Lower leg skin (tissue), 4 donors: Measurements from ENCODE around the gene FKBP4. TPM values are rescaled to one million over a fixed set of nuclear protein-coding genes. Genes with fewer than 3 reads are reported as not detected.

Source experiments
- DNase-seq, 2 donors: peaks; one replicate each; pipeline ENCODE4 v3.0.0-alpha.2; 2019; ENCODE audit warnings: low spot score in 2 of 2
- H3K4me3 ChIP-seq: fragments of 200-600 bp; sonication (generic); 2 replicates; pipeline ENCODE4 v1.5.1; 2017; ENCODE audit warnings: mild to moderate bottlenecking, low read depth; ENCODE audit not compliant: poor library complexity, severe bottlenecking
- CTCF ChIP-seq, 3 donors: fragments of 450-650 bp; IDR thresholded peaks; one replicate each; pipeline ENCODE4 v1.5.1; 2016; ENCODE audit warnings: antibody characterized with exemption in 3 of 3, mild to moderate bottlenecking in 3 of 3, moderate library complexity in 2 of 3
- POLR2A ChIP-seq, 2 donors: fragments of 450-650 bp; IDR thresholded peaks; one replicate each; pipeline ENCODE4 v1.6.1; 2016 to 2017; ENCODE audit warnings: antibody characterized with exemption in 2 of 2, mild to moderate bottlenecking in 1 of 2, moderate library complexity in 1 of 2
- WGBS, 2 donors: methylation state at CpG; one replicate each; pipeline ENCODE4 v1.1.5; 2018; 5-methylcytosine and 5-hydroxymethylcytosine counted together
- intact Hi-C: fragments of 100-400 bp; cut with DNase I; formaldehyde crosslinking; loops from one replicate; pipeline ENCODE4 v1.15.0; 2023; ENCODE audit warnings: low total_unique reads
- total RNA-seq, 4 donors: library from RNA; depleted of rRNA; stranded (reverse); fragments of >200 nt; gene quantifications; one replicate each; pipeline ENCODE4 v1.1.0, GENCODE V29; 2016

FKBP4 gene
- total RNA-seq, 4 donors from 2014 or later: 43.1 to 65.0 (median 50.2) TPM

GRCh38 chr12:2783936-2784600, 10.7 kb upstream of the FKBP4 start:
- DNase-seq: peak in 1 of 2 donors; percentile 91
- intact Hi-C loops: no loop called here
- WGBS, 2 donors: 14 to 16% methylated on average over 25 of the region's 25 CpGs
- no peak overlapping the region for H3K4me3 ChIP-seq
- TF ChIP-seq POLR2A (IDR thresholded peaks at IDR 0.05) (no peak), CTCF (IDR thresholded peaks at IDR 0.05) (peak in 1 of 3 donors; percentile 33)

GRCh38 chr12:2785017-2785416, 9.8 kb upstream of the FKBP4 start:
- H3K4me3 ChIP-seq: no peak overlapping the region
- 80 to 82% methylated on average over 5 of the region's 5 CpGs for WGBS, 2 donors
- peak in 1 of 2 donors; percentile 46 for DNase-seq
- TF ChIP-seq CTCF (IDR thresholded peaks at IDR 0.05): no peak
- no peak for TF ChIP-seq POLR2A (IDR thresholded peaks at IDR 0.05)
- intact Hi-C loops: no loop called here

- DNase-seq: no peak
- intact Hi-C loops: no loop called here
- TF ChIP-seq CTCF (IDR thresholded peaks at IDR 0.05) (no peak), POLR2A (IDR thresholded peaks at IDR 0.05) (no peak)
- H3K4me3 ChIP-seq: no peak overlapping the region
- 78 to 86% methylated on average over 6 of the region's 6 CpGs for WGBS, 2 donors
Measured at GRCh38 chr12:2791089-2791488, 3.7 kb upstream of the FKBP4 start.

GRCh38 chr12:2792671-2793500, 1.9 kb upstream of the FKBP4 start:
- 80 to 81% methylated on average over 25 of the region's 25 CpGs for WGBS, 2 donors
- intact Hi-C loops: no loop called here
- DNase-seq: no peak
- H3K4me3 ChIP-seq: no peak overlapping the region
- TF ChIP-seq CTCF (IDR thresholded peaks at IDR 0.05) (no peak), POLR2A (IDR thresholded peaks at IDR 0.05) (no peak)

- intact Hi-C loops: no loop called here
- no peak overlapping the region for H3K4me3 ChIP-seq
- 90 to 92% methylated on average over 21 of the region's 21 CpGs for WGBS, 2 donors
- no peak for DNase-seq
- TF ChIP-seq POLR2A (IDR thresholded peaks at IDR 0.05) (no peak), CTCF (IDR thresholded peaks at IDR 0.05) (no peak)
Measured at GRCh38 chr12:2793561-2793960, 1.2 kb upstream of the FKBP4 start.
